HG03280 (cell line): ENCODE results near the gene CDK5RAP3.
"Not testable (repeated sequence)": the region's sequence is repeated elsewhere in the genome, so short reads cannot be mapped to it uniquely, and the experiment has no call there.

Experiments
- ATAC-seq: cut with Tn5 transposase; IDR thresholded peaks from one replicate; pipeline ENCODE4 v1.9.1; 2021; ENCODE audit warnings: mild to moderate bottlenecking, moderate library complexity; ENCODE audit not compliant: unreplicated experiment

Gene CDK5RAP3

GRCh38 chr17:47973541-47973940 is 2.6 kb downstream of the CDK5RAP3 start:
- ATAC-seq = no peak

- ATAC-seq = no peak
Observed at GRCh38 chr17:47975189-47975822, 4.4 kb downstream of the CDK5RAP3 start.

GRCh38 chr17:47975823-47976205 is 4.9 kb downstream of the CDK5RAP3 start:
- ATAC-seq = no peak

- no peak for ATAC-seq
Observed at GRCh38 chr17:47978324-47978723, 7.4 kb downstream of the CDK5RAP3 start.

GRCh38 chr17:47980541-47980940 is 9.6 kb downstream of the CDK5RAP3 start:
- ATAC-seq = no peak

- no peak for ATAC-seq
Observed at GRCh38 chr17:47981462-47981861, 10.5 kb downstream of the CDK5RAP3 start.

GRCh38 chr17:47982091-47982617 is 11.2 kb downstream of the CDK5RAP3 start:
- ATAC-seq = no peak

- no peak for ATAC-seq
Observed at GRCh38 chr17:47982645-47983390, 11.9 kb downstream of the CDK5RAP3 start.

GRCh38 chr17:47983492-47984223 is 12.7 kb downstream of the CDK5RAP3 start:
- ATAC-seq = no peak

- no peak for ATAC-seq
Observed at GRCh38 chr17:47986520-47986919, 15.6 kb downstream of the CDK5RAP3 start.

GRCh38 chr17:47987240-47987835 is 16.4 kb downstream of the CDK5RAP3 start:
- ATAC-seq = no peak

- not testable (repeated sequence) for ATAC-seq
Observed at GRCh38 chr17:47988445-47988844, 17.5 kb downstream of the CDK5RAP3 start.

GRCh38 chr17:47989159-47989558 is 18.2 kb downstream of the CDK5RAP3 start:
- ATAC-seq = no peak

GRCh38 chr17:47989700-47990099 is 18.8 kb downstream of the CDK5RAP3 start:
- no peak for ATAC-seq

- no peak for ATAC-seq
Observed at GRCh38 chr17:47990962-47991731, 20.2 kb downstream of the CDK5RAP3 start.

- no peak for ATAC-seq
Observed at GRCh38 chr17:47992216-47992615, 21.3 kb downstream of the CDK5RAP3 start.

- ATAC-seq = no peak
Observed at GRCh38 chr17:47993031-47993564, 22.2 kb downstream of the CDK5RAP3 start.

- no peak for ATAC-seq
Observed at GRCh38 chr17:47993964-47994363, 23.1 kb downstream of the CDK5RAP3 start.

- ATAC-seq = no peak
Observed at GRCh38 chr17:47994724-47995123, 23.8 kb downstream of the CDK5RAP3 start.

- ATAC-seq = no peak
Observed at GRCh38 chr17:47995241-47995935, 24.5 kb downstream of the CDK5RAP3 start.
